Measurements from ENCODE around the gene CSMD2. TPM values are rescaled to one million over a fixed set of nuclear protein-coding genes. Genes with fewer than 3 reads are reported as not detected.

The CSMD2 gene
- total RNA-seq, 4 donors from 2014 or later, result 0.60 to 2.5 (median 1.2) TPM

GRCh38 chr1:33725556-33726160 lies 439.4 kb downstream of the CSMD2 start:
- Histone ChIP-seq H3K4me1 (no peaks in the 10 kb centered on the region), H3K9me3 (no peaks in the 10 kb centered on the region), H3K27me3 (no peaks in the 10 kb centered on the region), H3K27ac (no peak overlapping the region), H3K4me3 (no peak overlapping the region), H3K36me3 (no peaks in the 10 kb centered on the region)
- TF ChIP-seq CTCF (IDR thresholded peaks at IDR 0.05) (no peak), EP300 (IDR thresholded peaks at IDR 0.05) (no peak), POLR2A (IDR thresholded peaks at IDR 0.05) (no peak)
- 77 to 80% methylated on average over 4 of the region's 4 CpGs for WGBS, 2 donors
- DNase-seq (ENCODE audit: low spot score in 2 of 2), result no peak

DNA sequence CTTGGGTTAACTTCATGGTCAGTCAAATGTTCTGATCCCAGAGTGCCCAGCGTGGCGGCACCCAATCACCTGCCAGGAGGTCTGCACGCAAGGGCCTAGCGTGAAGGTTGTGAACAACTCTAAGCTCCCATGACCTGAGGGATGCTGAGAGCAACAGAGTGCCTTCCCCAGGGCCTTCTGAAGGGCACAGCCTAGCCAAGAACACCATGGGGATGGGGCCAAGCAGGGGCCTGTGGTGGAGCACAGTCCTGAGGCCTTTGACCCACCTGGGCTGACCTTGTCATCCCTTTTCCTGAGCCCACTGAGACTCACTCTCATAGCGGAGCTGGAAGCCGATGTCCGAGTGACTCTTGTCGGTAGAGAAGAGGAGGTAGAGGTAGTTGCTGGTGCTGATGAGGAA lies 440.0 kb downstream of the CSMD2 start:
- Histone ChIP-seq H3K27ac (no peak overlapping the region), H3K4me1 (no peaks in the 10 kb centered on the region), H3K4me3 (no peak overlapping the region), H3K9me3 (no peaks in the 10 kb centered on the region), H3K27me3 (no peaks in the 10 kb centered on the region), H3K36me3 (no peaks in the 10 kb centered on the region)
- no peak for DNase-seq (ENCODE audit: low spot score in 2 of 2)
- TF ChIP-seq EP300 (IDR thresholded peaks at IDR 0.05), result no peak
- TF ChIP-seq CTCF (IDR thresholded peaks at IDR 0.05), result no peak
- no peak for TF ChIP-seq POLR2A (IDR thresholded peaks at IDR 0.05)
- 91 to 95% methylated on average over 8 of the region's 8 CpGs for WGBS, 2 donors

DNA sequence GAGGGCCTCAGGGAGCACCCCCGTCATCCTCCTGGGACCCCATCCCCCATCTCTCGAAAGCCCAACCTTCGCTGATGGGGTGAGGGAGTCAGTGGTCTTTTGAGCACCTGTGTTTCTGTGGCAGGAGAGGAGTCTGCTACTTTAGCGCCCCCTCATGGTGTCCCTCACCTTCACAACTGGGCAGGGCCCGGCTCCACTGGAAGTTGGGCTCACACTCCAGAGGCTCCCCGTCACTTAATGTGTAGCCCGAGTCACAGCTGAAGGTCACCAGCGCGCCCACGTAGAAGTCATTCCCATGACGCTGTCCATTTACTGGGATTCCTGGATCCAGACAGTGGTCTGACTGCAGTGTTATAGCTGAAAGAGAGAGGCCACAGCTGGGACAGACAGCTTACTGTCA lies 440.7 kb downstream of the CSMD2 start:
- H3K9me3 ChIP-seq, result no peaks in the 10 kb centered on the region
- DNase-seq (ENCODE audit: low spot score in 2 of 2), result no peak
- no peaks in the 10 kb centered on the region for H3K36me3 ChIP-seq
- 85 to 93% methylated on average over 11 of the region's 11 CpGs for WGBS, 2 donors
- no peak overlapping the region for H3K4me3 ChIP-seq
- H3K27ac ChIP-seq, result no peak overlapping the region
- TF ChIP-seq POLR2A (IDR thresholded peaks at IDR 0.05), result no peak
- no peak for TF ChIP-seq EP300 (IDR thresholded peaks at IDR 0.05)
- TF ChIP-seq CTCF (IDR thresholded peaks at IDR 0.05), result no peak
- no peaks in the 10 kb centered on the region for H3K27me3 ChIP-seq
- no peaks in the 10 kb centered on the region for H3K4me1 ChIP-seq

- H3K4me1 ChIP-seq, result no peaks in the 10 kb centered on the region
- H3K27me3 ChIP-seq, result no peaks in the 10 kb centered on the region
- DNase-seq (ENCODE audit: low spot score in 2 of 2), result no peak
- no peak for TF ChIP-seq CTCF (IDR thresholded peaks at IDR 0.05)
- TF ChIP-seq POLR2A (IDR thresholded peaks at IDR 0.05), result no peak
- TF ChIP-seq EP300 (IDR thresholded peaks at IDR 0.05), result no peak
- no peak overlapping the region for H3K27ac ChIP-seq
- no peak overlapping the region for H3K4me3 ChIP-seq
- 84 to 86% methylated on average over 4 of the region's 4 CpGs for WGBS, 2 donors
- H3K9me3 ChIP-seq, result no peaks in the 10 kb centered on the region
- H3K36me3 ChIP-seq, result no peaks in the 10 kb centered on the region
These were observed 441.8 kb downstream of the CSMD2 start for GRCh38 chr1:33723251-33723650.

GRCh38 chr1:33721301-33721815 lies 443.7 kb downstream of the CSMD2 start:
- WGBS, 2 donors, result 74 to 79% methylated on average over 2 of the region's 2 CpGs
- no peak for DNase-seq (ENCODE audit: low spot score in 2 of 2)
- Histone ChIP-seq H3K27me3 (no peaks in the 10 kb centered on the region), H3K4me1 (no peaks in the 10 kb centered on the region), H3K4me3 (no peak overlapping the region), H3K27ac (no peak overlapping the region), H3K9me3 (no peaks in the 10 kb centered on the region), H3K36me3 (no peaks in the 10 kb centered on the region)
- TF ChIP-seq CTCF (IDR thresholded peaks at IDR 0.05), result no peak
- TF ChIP-seq EP300 (IDR thresholded peaks at IDR 0.05), result no peak
- no peak for TF ChIP-seq POLR2A (IDR thresholded peaks at IDR 0.05)
